Peyer's patch (tissue), 4 donors: ENCODE data around the gene ZBTB46.

Experiments
- POLR2A ChIP-seq, 2 donors: fragments of 450-650 bp; IDR thresholded peaks; one replicate each; pipeline ENCODE4 v1.5.1; 2017; ENCODE audit warnings: antibody characterized with exemption in 2 of 2, mild to moderate bottlenecking in 2 of 2, moderate library complexity in 2 of 2
- TF ChIP-seq, protein P1 (sequence below), 6 experiments: fragments of 450-650 bp in 4 of 6; fragments of 200-600 bp in 2 of 6; sonication (generic) in 1 of 6; IDR thresholded peaks; one replicate each; pipeline ENCODE4 v1.5.1; 2017 to 2019; ENCODE audit warnings: antibody characterized with exemption in 6 of 6, mild to moderate bottlenecking in 3 of 6, moderate library complexity in 1 of 6

DNA sequence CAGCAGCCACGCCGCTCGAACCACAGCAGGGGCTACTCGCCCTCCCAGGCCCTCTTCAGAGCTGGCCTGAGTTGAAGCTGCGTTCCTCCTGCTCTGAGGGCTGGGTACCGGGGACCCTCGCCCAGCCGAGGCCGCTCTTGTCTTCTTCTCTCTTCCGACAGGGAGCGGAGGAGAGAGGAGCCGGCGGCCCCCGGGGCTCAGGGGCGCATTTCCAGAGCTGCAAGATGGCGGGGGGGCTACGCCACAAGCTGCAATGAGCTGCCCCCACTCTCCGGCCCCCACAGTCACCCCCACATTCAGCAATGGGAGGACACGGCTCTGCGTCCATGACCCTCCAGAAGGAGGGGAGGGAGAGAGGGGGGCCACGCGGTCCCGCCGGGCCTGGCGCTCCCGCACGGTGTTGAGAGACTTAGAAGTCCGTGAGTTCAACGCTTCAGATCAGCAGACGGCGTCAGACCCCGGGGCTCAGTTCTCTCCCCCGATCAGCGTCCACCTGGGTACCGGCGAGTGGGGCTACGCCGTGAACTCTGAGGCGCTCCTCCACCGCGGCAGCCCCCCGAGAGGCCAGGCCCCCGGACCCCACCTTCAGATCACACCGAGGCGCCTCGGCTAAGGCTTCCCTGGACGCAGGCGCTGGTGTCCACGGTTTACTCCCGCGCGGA lies 59.9 kb downstream of the ZBTB46 start:
- TF ChIP-seq, protein P1, sequence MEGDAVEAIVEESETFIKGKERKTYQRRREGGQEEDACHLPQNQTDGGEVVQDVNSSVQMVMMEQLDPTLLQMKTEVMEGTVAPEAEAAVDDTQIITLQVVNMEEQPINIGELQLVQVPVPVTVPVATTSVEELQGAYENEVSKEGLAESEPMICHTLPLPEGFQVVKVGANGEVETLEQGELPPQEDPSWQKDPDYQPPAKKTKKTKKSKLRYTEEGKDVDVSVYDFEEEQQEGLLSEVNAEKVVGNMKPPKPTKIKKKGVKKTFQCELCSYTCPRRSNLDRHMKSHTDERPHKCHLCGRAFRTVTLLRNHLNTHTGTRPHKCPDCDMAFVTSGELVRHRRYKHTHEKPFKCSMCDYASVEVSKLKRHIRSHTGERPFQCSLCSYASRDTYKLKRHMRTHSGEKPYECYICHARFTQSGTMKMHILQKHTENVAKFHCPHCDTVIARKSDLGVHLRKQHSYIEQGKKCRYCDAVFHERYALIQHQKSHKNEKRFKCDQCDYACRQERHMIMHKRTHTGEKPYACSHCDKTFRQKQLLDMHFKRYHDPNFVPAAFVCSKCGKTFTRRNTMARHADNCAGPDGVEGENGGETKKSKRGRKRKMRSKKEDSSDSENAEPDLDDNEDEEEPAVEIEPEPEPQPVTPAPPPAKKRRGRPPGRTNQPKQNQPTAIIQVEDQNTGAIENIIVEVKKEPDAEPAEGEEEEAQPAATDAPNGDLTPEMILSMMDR (IDR thresholded peaks at IDR 0.05), result no peak
- TF ChIP-seq POLR2A (IDR thresholded peaks at IDR 0.05), result no peak
